DOHH2 (cell line): ENCODE measurements around the gene ABCF1.

Experiments used
- CTCF ChIP-seq: fragments of 200-600 bp; sonication (generic); IDR thresholded peaks from one replicate; pipeline ENCODE4 v1.5.1; 2014; ENCODE audit warnings: antibody characterized with exemption, mild to moderate bottlenecking, low read depth, low read length; ENCODE audit not compliant: poor library complexity, severe bottlenecking
- EZH2phosphoT487 ChIP-seq: fragments of 200-600 bp; sonication (generic); IDR thresholded peaks from 2 replicates; pipeline ENCODE4 v1.6.1; 2017; ENCODE audit warnings: borderline replicate concordance, mild to moderate bottlenecking, antibody characterized with exemption, low read length, moderate library complexity, mixed read lengths

- TF ChIP-seq CTCF (no peak), EZH2phosphoT487 (no peak)
These were observed 69.8 kb downstream of the ABCF1 start for GRCh38 chr6:30641048-30641447.
